Stimulated activated CD8-positive, alpha-beta memory T cell treated with anti-CD3 and anti-CD28 coated beads, Interleukin-12 subunit alpha, Interleukin-12 subunit beta, amount 100 ng/mL, for 1 hour (primary cell): ENCODE data around the gene TMEM237.
"Not testable (repeated sequence)": the region's sequence is repeated elsewhere in the genome, so short reads cannot be mapped to it uniquely, and the experiment has no call there.

Source experiments
- DNase-seq: peaks from one replicate; pipeline ENCODE4 v3.0.0-alpha.2; 2020; ENCODE audit warnings: low read depth

TMEM237 gene

GRCh38 chr2:201643216-201643890 is at the start of gene TMEM237:
TMEM237 (minus strand) TSS chr2:201643503; CDS start chr2:201643400, 103 bp downstream.
- DNase-seq = peak; percentile 27

- DNase-seq = no peak
Observed at GRCh38 chr2:201685156-201685555, 41.9 kb upstream of the TMEM237 start.

- DNase-seq = no peak
Observed at GRCh38 chr2:201680743-201681142, 37.4 kb upstream of the TMEM237 start.

- DNase-seq = no peak
Observed at GRCh38 chr2:201678401-201678800, 35.1 kb upstream of the TMEM237 start.

- no peak for DNase-seq
Observed at GRCh38 chr2:201675454-201675853, 32.2 kb upstream of the TMEM237 start.

- no peak for DNase-seq
Observed at GRCh38 chr2:201674794-201675193, 31.5 kb upstream of the TMEM237 start.

GRCh38 chr2:201674298-201674697 is 31.0 kb upstream of the TMEM237 start:
- DNase-seq = no peak

- no peak for DNase-seq
Observed at GRCh38 chr2:201673546-201673945, 30.2 kb upstream of the TMEM237 start.

- DNase-seq = not testable (repeated sequence)
Observed at GRCh38 chr2:201671205-201671604, 27.9 kb upstream of the TMEM237 start.

- no peak for DNase-seq
Observed at GRCh38 chr2:201669865-201670264, 26.6 kb upstream of the TMEM237 start.

- no peak for DNase-seq
Observed at GRCh38 chr2:201668402-201668910, 25.2 kb upstream of the TMEM237 start.

GRCh38 chr2:201664334-201664733 is 21.0 kb upstream of the TMEM237 start:
- no peak for DNase-seq

- DNase-seq = no peak
Observed at GRCh38 chr2:201661366-201661765, 18.1 kb upstream of the TMEM237 start.

- no peak for DNase-seq
Observed at GRCh38 chr2:201660293-201660895, 17.1 kb upstream of the TMEM237 start.

- DNase-seq = no peak
Observed at GRCh38 chr2:201656740-201657139, 13.4 kb upstream of the TMEM237 start.

- no peak for DNase-seq
Observed at GRCh38 chr2:201656102-201656501, 12.8 kb upstream of the TMEM237 start.

GRCh38 chr2:201654616-201655384 is 11.5 kb upstream of the TMEM237 start:
- DNase-seq = no peak

- DNase-seq = no peak
Observed at GRCh38 chr2:201653221-201653620, 9.9 kb upstream of the TMEM237 start.

GRCh38 chr2:201649442-201649841 is 6.1 kb upstream of the TMEM237 start:
- no peak for DNase-seq

- no peak for DNase-seq
Observed at GRCh38 chr2:201647431-201647830, 4.1 kb upstream of the TMEM237 start.

- DNase-seq = no peak
Observed at GRCh38 chr2:201644001-201644400, 698 bp upstream of the TMEM237 start.

- DNase-seq = peak; percentile 68
Observed at GRCh38 chr2:201642579-201643215, 606 bp downstream of the TMEM237 start.
